HEK293 (cell line): Measurements from ENCODE around the gene NHSL2.
A peak's percentile ranks its signal among the peaks of the same experiment; 100 is the strongest.

Source experiments
- CTCF ChIP-seq: fragments of 450-650 bp; formaldehyde crosslinking; IDR thresholded peaks from 2 replicates; pipeline ENCODE4 v1.5.1; 2016; ENCODE audit warnings: missing biosample characterization, missing genetic modification characterization
- HOXC10 ChIP-seq: sonication (generic); formaldehyde crosslinking; IDR thresholded peaks from 2 replicates; pipeline ENCODE4 v1.8.1; 2023; ENCODE audit warnings: mild to moderate bottlenecking, missing genetic modification reagents
- PBX3 ChIP-seq: sonication (generic); formaldehyde crosslinking; IDR thresholded peaks from 2 replicates; pipeline ENCODE4 v1.8.1; 2022; ENCODE audit warnings: mild to moderate bottlenecking, moderate library complexity, missing genetic modification reagents
- PRDM2 ChIP-seq: fragments of 450-650 bp; formaldehyde crosslinking; IDR thresholded peaks from 2 replicates; pipeline ENCODE4 v1.5.1; 2016; ENCODE audit warnings: missing biosample characterization, missing genetic modification characterization, borderline replicate concordance
- PRDM6 ChIP-seq: fragments of 450-650 bp; formaldehyde crosslinking; IDR thresholded peaks from 2 replicates; pipeline ENCODE4 v1.5.1; 2017; ENCODE audit warnings: missing biosample characterization, missing genetic modification characterization
- TSHZ1 ChIP-seq: fragments of 450-650 bp; formaldehyde crosslinking; IDR thresholded peaks from 2 replicates; pipeline ENCODE4 v1.5.1; 2016; ENCODE audit warnings: missing biosample characterization, missing genetic modification characterization, borderline replicate concordance
- ZBTB48 ChIP-seq: fragments of 450-650 bp; formaldehyde crosslinking; IDR thresholded peaks from 2 replicates; pipeline ENCODE4 v1.5.1; 2016; ENCODE audit warnings: missing biosample characterization, missing genetic modification characterization
- ZFP37 ChIP-seq: fragments of 450-650 bp; formaldehyde crosslinking; IDR thresholded peaks from 2 replicates; pipeline ENCODE4 v1.5.1; 2016; ENCODE audit warnings: missing biosample characterization, missing genetic modification characterization
- ZNF10 ChIP-seq: fragments of 450-650 bp; formaldehyde crosslinking; IDR thresholded peaks from 2 replicates; pipeline ENCODE4 v1.5.1; 2017; ENCODE audit warnings: missing biosample characterization, missing genetic modification characterization
- ZNF132 ChIP-seq: fragments of 450-650 bp; formaldehyde crosslinking; IDR thresholded peaks from 2 replicates; pipeline ENCODE4 v1.5.1; 2017; ENCODE audit warnings: missing biosample characterization, missing genetic modification characterization, borderline replicate concordance
- ZNF133 ChIP-seq: fragments of 450-650 bp; formaldehyde crosslinking; IDR thresholded peaks from 2 replicates; pipeline ENCODE4 v1.5.1; 2016; ENCODE audit warnings: missing biosample characterization, missing genetic modification characterization
- ZNF18 ChIP-seq: fragments of 450-650 bp; formaldehyde crosslinking; IDR thresholded peaks from 2 replicates; pipeline ENCODE4 v1.5.1; 2016; ENCODE audit warnings: missing biosample characterization, missing genetic modification characterization
- ZNF266 ChIP-seq: fragments of 450-650 bp; formaldehyde crosslinking; IDR thresholded peaks from 2 replicates; pipeline ENCODE4 v1.5.1; 2016; ENCODE audit warnings: missing biosample characterization, missing genetic modification characterization, low read depth
- ZNF274 ChIP-seq, 2 experiments: fragments of 200-500 bp in 1 of 2; fragments of 450-650 bp in 1 of 2; sonication (Bioruptor generic) in 1 of 2; formaldehyde crosslinking in 1 of 2; IDR thresholded peaks; 2 replicates each; pipeline versions ENCODE4 v1.5.1 to v1.6.1; 2014 to 2016; ENCODE audit warnings: borderline replicate concordance in 1 of 2, inconsistent platforms in 1 of 2, low read length in 1 of 2, missing biosample characterization in 1 of 2, missing genetic modification characterization in 1 of 2
- ZNF677 ChIP-seq: fragments of 450-650 bp; IDR thresholded peaks from 2 replicates; pipeline ENCODE4 v1.5.0; 2018; ENCODE audit warnings: missing biosample characterization, mild to moderate bottlenecking, missing genetic modification characterization, moderate library complexity
- ZNF701 ChIP-seq: fragments of 450-650 bp; formaldehyde crosslinking; IDR thresholded peaks from 2 replicates; pipeline ENCODE4 v1.5.1; 2016; ENCODE audit warnings: missing biosample characterization, missing genetic modification characterization
- ZNF76 ChIP-seq: fragments of 450-650 bp; formaldehyde crosslinking; IDR thresholded peaks from 2 replicates; pipeline ENCODE4; 2016; ENCODE audit warnings: low read depth, missing biosample characterization, missing genetic modification characterization, borderline replicate concordance
- ZXDB ChIP-seq: fragments of 450-650 bp; formaldehyde crosslinking; IDR thresholded peaks from 2 replicates; pipeline ENCODE4 v1.5.1; 2016; ENCODE audit warnings: missing biosample characterization, missing genetic modification characterization

NHSL2 gene

GRCh38 chrX:71910986-71911730, 513 bp downstream of the NHSL2 start (continued):
- TF ChIP-seq PRDM2 (no peak), PBX3 (CRISPR knock-in tag) (no peak), ZFP37 (tag by site-specific recombination) (no peak), PRDM6 (tag by site-specific recombination) (no peak), ZNF266 (tag by site-specific recombination) (no peak), ZNF701 (no peak), ZXDB (tag by site-specific recombination) (no peak), CTCF (tag by site-specific recombination) (peak; percentile 67; the same call in 1 of the 2 replicates), ZNF76 (0 out of 2 replicates have a peak, but pooled peaks have one; percentile 26), HOXC10 (CRISPR knock-in tag) (no peak), ZNF133 (tag by site-specific recombination) (0 out of 2 replicates have a peak, but pooled peaks have one; percentile 41), ZNF677 (tag by site-specific recombination) (no peak), ZNF10 (tag by site-specific recombination) (no peak), ZNF18 (tag by site-specific recombination) (no peak), TSHZ1 (tag by site-specific recombination) (no peak), ZNF132 (no peak), ZNF274 (IDR thresholded peaks at IDR 0.05; ENCODE audit: low read length) (no peak), ZNF274 (tag by site-specific recombination; IDR thresholded peaks at IDR 0.05; ENCODE audit: borderline replicate concordance) (no peak), ZBTB48 (no peak; the same call in 1 of the 2 replicates)
